ENCODE measurements around the gene ACTN2.

ACTN2 gene

DNA sequence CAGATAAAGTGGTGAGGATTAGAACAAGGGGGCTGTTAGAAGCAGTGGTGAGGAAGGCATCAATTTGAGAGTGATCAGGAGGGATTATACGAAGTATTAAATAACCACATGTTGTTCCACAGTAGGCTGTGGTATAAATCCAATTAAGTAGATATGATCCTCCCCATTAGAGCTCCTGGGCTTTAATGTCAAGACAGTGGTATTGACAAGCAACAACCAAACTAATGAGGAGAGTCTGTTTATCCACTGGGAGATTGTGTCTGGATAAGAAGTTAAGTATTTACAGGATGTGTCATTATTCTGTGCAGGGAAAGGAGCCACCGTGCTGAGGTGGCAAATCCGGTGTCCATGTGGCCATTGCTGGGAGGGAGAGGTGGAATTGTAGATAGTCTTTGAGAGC, 5.8 kb downstream of the ACTN2 start:
- DNase-seq: no peak

DNA sequence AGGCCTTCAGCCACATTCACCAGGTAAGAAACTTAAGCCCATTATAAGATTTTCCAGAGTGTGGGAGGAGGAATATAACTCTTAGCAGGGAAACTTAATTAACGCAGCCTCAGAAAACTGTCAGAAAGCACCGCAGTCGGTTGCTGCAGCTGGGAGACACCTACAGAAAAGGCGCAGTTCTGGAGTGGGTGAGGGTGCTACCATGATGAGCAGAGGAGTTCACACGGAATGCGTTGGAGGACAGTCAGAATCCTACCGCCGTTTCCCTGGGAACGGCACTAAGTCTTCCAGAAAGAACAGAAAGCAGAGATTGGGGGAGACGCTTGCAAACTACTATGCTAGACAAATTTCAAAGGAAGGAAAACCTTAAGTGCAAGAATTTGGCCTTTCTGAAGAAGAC, 6.4 kb downstream of the ACTN2 start:
- no peak for DNase-seq

DNA sequence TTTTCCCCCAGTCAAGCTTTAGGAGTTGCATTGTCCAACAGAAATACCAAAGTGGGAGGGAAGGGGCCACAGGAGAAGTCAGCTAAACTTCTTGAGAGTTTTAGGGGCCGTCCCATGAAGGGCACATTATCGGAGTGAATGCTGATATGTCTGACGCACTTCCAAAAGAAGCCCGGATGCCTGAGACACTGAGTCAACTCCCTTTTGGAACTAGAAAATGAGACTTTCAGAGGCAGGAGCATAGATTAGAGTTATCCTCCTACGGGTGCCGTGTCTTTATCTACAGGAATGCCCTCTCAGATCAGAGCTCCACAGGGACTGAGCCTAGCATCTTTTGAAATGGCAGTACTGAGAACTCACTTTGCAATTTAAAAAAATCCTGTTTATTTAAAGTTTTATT, 13.1 kb downstream of the ACTN2 start:
- no peak for DNase-seq

DNA sequence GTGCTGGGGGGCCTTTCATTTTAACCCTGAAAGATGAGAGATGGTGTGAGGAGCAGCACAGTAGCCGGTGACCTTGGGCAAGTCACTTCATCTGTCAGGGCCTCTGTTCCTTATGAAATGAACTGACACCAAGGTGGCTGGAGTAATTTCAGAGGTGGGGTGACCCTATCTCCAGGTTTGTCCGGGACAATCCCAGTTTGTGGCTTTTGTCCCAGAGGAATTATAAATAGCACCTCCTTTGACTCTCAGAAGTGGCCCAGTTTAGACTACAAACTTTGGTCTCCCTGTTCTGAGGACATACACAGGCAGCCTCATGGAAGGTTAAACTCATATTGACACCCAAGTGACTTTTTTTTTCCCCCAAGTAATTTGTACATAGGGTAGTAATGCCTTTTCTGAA, 14.6 kb downstream of the ACTN2 start:
- DNase-seq: no peak

DNA sequence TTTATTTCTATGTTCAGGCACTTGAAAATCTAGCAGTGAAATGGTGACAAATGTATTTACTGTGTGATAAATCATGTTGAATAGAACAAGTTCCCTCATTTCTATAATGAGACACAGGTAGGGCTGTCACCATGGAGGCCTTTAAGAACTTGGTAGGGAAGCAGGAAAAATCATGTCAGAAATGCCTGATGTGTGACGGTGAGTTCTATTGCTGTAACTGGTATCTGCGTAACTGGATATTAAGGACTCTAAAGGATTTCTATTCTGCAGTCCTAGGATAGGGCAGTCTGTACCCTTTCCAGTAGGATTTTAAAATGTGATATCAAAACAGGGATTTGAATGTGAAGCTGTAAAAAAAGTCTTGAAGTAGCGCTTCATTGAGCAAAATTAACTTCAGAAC, 15.5 kb downstream of the ACTN2 start:
- no peak for DNase-seq

DNA sequence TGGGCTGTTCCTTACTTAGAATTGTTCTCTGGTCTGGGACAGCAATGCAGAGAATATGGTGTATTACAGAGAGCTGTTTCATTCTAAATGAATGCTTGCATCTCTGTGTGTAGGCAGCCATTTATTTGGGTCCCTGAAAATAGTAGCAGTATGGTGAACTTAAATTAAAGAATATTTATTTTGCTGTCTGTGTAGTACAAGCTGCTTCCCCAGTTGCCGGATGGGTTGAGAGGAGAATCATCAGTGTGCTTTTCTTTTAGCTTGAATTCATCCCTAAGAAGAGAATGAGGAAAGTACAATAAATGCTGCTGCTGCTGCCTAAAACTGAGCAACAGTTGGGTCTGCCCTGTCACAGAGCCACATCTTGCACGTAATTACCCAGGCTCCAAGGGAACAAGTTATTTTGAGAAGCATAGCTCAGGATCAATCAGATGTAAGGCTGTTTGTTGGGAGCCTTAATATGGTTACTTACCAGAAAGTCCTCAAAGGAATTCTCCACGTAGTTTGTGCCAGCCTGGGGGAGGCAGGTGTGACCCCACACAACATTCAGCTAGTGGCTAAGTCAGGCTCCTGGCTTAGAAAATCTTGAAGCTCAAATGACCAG, 16.6 kb downstream of the ACTN2 start:
- DNase-seq: no peak

DNA sequence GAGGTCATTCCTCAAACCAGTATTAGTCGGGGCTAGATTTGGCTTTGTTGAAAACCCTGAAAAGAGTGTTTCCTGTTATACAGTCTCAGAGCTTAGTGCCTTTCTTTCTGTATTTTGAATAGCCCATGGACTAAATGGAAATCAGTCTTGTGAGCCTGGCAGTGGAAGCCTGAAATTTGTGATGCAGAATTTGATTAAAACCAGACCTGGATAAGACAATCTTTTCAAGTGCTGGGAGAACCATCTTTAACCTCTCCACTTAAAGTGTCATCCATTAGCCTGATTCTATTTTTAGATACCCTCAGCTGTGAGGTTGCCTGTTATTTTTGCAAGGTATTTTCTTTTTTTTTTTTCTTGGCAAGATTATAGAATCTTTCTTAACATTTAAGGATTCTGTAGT, 19.5 kb downstream of the ACTN2 start:
- no peak for DNase-seq

DNA sequence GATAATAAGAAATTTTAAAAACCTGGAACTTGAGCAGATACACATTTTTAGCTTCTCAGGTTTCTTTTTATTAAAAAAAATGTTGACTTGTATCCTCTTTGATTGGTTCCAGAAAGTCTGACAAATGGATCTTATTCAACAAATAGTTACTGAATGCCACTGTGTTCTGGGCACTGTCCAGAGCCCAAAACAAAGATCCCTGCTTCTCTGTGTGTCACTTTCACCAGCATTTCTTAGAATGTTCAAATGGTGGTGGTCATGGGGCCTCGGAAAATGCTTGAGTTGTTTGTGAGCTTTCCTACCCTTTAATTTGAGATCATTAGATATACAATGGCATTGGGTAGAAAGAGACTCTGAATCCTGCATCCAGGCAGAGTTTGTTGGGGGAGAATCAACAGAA, 19.9 kb downstream of the ACTN2 start:
- no peak for DNase-seq

DNA sequence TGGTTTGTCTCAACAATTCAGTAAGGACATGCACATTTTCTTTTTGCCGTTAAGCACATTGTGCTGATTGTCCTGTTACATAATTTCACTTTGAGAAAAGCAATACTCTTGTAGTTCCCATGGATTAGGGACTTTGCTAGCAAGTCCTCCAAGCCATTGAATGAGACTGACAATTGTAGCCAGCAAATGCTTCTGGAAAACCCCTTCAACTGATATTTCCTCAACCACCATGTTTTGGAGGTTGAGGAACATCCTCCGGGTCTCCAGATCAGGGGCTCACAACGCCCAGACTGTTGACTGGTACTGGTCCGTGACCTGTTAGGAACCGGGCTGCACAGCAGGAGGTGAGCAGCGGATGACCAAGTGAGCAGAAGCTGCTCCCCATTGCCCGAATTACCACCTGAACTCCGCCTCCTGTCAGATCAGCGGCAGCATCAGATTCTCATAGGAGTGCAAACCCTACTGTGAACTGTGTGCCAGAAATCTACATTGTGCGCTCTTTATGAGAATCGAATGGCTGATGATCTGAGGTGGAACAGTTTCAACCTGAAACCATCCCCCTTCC, 24.1 kb downstream of the ACTN2 start:
- DNase-seq: no peak

DNA sequence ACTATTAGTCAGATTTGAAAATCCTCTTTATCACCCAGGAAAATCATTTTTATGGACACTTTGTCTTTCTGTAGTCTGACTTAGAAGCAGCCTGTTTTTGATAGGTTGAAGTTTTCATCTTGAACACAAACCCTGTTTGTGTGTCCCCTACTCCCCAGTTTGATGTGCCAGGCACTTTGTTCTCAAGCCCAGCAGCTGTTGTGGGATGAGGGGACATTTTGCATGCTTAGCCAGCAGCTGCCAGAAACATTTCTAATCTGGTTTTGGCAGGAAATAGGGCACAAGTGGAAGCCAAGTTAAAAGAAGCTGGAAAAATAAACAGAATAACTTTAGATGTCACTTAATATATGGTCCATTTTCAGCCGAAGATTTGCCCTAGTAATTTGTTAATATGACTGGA, 29.9 kb downstream of the ACTN2 start:
- no peak for DNase-seq

DNA sequence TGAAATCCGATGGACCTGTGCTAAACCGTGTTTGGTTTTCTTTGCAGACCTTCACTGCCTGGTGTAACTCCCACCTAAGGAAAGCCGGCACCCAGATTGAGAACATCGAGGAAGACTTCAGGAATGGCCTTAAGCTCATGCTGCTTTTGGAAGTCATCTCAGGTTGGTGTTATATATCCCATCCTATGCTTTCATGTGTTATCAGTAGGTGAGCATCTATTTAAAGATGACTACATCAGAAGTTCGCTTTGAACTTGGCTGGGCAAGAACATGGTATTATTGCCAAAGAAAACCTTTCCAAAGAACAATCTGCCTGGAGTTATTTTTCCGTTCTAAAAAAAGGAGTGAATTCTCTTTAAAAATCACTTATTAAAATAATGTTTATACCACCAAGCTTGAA, 31.5 kb downstream of the ACTN2 start:
- no peak for DNase-seq

DNA sequence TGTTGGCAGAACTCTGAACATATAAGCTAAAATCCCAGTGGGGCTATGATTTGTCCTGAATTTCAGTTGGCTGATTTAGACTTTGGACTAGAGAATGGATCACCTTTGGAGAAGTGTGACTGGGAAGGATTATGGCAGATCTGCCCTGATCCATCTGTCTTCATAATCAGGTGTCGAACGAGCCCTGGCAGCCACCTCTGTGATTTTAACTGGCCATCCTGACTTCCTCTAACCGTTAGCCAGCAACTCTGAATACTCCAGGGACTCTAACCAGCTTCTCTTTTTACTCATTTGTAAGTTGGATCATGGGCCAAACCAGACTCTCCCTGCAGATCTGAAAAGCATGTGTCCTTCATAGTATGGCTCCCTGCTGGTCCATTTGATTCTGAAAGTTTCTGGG, 32.0 kb downstream of the ACTN2 start:
- no peak for DNase-seq

DNA sequence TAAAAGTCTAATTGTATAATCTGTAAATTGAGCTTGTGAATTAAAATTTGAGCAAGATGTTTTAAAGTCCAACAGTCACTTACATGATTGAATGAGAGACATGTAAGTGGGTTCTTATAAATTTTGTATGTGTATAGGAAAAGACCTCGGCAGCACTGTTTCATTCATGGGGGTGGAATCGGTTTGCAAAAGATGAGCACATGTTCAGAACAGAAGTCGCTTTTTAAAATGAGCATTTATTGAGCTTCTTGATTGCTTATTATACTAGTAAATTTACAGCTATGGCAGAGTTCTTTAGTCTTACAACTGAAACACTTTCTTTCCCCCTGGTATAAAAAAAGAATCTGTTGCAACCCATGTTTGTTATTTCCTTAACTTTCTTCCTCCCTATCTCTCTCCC, 33.9 kb downstream of the ACTN2 start:
- DNase-seq: no peak

DNA sequence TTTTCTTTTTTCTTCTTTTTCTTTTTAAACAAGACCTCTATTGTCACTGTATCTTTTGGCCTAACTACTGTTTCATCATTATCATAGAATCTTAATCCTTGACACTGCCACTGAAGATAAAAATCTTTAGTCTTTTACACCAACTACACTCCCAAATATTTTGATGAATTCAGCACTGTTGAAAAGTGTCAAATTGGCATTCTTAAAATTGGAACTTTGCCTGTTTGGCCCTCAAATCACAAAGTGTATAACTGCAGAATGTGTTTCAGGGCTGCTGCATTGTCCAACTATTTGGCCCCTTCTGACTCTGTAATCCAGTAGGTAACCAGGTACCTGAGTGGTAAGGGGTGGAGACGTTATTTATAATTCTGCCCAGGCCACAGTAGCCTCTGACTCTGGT, 34.3 kb downstream of the ACTN2 start:
- no peak for DNase-seq

DNA sequence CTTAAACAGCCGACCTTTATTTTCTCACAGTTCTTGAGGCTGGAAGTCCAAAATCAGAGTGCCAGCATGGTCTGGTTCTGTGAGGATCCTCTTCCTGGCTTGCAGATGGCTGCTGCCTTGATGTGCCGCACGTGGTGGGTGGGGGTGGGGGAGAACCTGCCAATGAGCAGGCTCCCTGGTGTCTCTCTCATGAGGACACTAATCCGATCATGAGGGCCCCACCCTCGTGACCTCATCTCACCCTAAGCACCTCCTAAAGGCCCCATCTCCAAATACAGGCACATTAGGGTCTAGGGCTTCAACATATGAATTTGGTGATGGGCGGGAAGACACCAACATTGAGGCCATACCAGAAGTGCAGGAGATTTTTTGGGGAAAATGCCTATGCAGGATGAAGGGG, 37.8 kb downstream of the ACTN2 start:
- no peak for DNase-seq

DNA sequence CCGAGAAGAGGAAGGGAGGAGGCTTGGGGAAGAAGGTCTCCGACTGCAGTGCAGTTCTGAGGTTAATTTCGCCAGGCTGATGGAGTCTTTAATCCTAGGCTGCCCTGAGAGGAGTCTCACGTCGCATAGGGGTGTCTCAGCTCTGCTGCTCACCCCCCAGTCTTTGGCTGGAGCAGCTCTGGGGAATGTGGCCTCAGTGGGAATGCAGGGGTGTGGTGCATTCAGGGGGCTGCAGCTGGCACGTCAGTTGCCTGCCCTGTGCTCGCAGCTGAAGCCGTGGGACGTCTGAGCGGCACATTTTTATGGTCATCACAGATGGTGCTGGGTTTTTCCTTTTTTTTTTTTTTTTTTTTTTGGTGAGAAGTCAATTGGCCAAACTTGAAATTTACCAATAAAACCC, 38.2 kb downstream of the ACTN2 start:
- DNase-seq: no peak

DNA sequence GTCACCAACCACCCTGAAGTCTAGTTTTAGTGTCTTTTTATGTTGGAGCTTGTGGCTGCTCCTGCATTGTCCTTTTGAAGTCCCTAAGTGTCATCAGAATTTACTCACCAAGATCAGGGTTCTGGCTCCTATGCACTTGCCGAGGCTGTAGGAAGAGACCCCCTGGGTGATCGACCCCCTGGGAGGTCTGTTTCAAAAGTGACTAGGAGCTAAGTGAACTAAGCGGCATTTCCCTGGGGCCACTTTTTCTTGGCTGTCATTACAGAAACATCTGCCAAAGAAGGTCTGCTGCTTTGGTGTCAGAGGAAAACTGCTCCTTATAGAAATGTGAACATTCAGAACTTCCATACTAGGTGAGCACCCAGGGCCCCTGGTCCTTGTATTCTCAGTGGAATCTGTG, 39.4 kb downstream of the ACTN2 start:
- no peak for DNase-seq

DNA sequence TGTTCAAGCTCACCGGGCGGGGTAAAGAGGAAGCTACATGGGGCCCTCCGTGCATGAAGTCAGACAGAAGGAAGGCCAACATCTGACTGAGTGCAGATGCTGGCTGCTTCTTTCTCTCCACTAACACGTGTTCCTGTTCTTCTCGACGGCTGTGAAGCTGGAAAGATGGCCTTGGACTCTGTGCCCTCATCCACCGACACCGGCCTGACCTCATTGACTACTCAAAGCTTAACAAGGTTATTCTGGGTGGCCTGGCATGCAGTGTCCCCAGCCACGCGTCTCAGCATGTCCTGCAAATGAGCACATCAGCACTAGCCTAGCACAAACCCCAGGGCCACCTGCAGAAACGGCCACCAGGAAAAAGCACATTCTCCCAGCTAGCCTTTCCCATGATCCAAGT, 41.2 kb downstream of the ACTN2 start:
- DNase-seq: no peak

DNA sequence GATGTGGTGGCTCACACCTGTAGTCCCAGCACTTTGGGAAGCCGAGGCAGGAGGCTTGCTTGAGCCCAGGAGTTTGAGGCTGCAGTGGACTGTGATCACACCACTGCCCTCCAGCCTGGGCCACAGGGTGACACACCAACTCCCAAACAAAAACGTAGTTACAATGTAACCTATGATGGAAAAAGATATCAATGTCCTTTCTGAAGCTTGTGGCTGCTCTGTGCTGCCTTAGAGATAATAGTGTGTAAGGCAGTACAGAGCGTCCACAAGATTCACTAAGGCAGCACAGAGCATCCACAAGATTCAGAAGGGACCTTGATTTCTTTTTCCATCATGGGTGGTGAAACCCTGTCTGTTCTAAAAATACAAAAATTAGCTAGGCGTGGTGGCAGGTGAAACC, 42.5 kb downstream of the ACTN2 start:
- no peak for DNase-seq

DNA sequence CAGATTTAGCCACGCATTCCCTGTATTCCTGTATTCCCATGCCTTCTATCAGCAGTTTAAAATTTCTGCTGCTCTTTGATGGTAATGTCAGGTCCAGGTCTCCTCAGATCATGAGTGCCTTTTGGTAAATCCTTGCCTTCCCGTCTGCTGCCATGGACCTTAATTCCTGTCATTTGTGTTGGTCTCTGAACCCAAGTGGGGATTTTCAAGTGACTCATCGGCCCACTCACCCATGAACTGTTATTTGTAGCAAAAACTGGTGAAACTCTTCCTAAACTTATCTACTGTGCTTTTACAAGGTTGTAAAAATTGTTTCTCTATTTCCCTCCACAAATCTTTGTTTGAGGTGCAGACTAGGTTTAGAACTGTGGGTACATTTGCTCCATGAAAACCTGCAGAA, 47.4 kb downstream of the ACTN2 start:
- no peak for DNase-seq

DNA sequence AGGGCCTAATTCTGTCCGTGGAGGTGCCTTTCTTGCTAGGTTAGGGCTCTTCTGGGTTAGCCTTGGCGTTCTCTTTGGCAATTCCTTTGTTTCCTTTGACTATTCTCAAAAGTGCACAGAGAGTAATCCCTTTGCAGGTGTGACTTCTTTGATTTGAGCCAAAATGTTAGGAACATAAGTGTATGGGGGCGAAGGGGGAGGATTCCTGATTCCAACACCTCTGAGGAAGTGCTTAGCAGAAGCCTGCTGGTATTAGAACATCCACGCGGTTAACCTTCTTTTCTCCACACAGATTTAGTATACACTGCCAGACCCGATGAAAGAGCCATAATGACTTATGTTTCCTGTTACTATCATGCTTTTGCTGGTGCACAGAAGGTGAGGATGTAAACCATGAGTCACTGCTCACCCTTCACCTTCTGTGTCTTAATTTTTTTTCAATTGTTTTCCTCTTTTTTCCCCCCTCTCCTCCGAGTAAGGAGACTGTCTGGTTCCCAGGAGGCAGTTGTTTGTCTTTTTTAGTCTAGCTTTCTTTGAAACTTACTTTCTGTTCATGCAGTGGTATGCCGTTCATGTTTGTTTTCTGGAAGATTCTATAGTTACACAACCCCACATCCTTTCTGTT, 48.0 kb downstream of the ACTN2 start:
- no peak for DNase-seq

DNA sequence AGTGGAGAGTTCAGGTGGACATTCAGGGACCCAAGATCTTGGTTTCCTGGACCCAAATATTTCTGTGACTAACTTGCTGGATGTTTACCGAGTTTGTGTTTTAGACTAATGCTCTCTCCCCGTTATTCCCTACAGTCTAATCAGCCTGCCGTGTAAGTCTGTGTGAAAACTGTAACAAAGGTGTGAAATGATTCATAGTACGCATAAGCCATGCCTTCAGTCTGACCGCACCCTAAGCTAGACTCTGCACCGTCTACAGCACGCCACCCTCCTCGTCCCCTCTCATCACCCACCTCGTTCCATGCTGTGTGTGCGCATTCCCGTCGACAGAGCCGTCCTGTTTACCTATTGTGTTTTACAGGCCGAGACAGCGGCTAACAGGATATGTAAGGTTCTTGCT, 50.5 kb downstream of the ACTN2 start:
- DNase-seq: no peak

DNA sequence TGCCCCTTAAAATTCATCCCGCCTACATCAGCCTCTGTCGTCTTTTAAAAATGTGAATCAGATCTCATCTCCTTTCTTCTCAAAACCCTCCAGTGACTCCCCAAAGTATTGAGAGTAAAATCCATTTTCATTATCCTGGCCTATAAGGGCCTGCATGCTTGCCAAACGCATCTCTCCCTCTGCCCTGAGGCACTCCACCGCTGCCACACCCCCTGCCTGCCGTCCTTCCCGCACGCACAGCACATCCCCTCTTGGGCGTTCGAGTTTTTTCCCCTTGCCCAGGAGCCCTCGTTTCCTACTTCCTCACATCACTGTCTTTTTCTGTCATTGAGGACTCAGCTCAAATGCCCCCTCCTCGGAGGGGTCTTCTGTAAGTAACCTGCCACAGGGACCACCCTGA, 55.5 kb downstream of the ACTN2 start:
- DNase-seq: no peak

DNA sequence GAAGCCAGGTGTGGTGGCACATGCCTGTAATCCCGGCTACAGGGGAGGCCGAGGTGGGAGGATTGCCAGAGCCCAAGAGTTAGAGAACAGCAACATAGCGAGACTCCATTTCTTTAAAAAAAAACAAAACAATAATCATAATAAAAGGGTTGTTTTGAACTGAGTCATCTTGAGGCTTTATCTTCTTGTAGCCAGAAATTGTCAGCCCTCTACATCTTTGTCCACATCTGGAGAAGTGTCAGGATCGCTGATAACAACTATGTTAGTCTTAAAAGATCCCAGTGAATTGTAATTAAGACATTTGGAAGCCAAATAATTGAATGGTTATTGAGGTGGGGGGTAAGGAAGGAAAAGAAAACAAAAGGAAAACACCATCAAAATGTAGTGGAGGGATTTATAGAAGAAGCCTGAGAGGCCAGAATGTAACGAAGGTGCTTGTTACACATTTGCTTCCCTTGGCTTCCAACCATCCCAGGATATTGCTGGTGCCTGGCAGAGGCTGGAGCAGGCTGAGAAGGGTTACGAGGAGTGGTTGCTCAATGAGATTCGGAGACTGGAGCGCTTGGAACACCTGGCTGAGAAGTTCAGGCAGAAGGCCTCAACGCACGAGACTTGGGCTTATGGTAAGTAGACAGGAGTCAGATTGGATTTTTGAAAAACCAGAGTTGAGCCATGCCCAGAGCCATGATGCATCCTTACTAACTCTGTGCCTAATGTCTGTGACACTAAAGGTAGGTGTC, 56.3 kb downstream of the ACTN2 start:
- no peak for DNase-seq
